ENCODE results near the gene ANKMY1. TPM values are rescaled to one million over a fixed set of nuclear protein-coding genes. Genes with fewer than 3 reads are reported as not detected.

ANKMY1 gene
- total and polyA plus RNA-seq, 3 donors from 2014 or later = 57.3 to 92.5 (median 75.7) TPM

DNA sequence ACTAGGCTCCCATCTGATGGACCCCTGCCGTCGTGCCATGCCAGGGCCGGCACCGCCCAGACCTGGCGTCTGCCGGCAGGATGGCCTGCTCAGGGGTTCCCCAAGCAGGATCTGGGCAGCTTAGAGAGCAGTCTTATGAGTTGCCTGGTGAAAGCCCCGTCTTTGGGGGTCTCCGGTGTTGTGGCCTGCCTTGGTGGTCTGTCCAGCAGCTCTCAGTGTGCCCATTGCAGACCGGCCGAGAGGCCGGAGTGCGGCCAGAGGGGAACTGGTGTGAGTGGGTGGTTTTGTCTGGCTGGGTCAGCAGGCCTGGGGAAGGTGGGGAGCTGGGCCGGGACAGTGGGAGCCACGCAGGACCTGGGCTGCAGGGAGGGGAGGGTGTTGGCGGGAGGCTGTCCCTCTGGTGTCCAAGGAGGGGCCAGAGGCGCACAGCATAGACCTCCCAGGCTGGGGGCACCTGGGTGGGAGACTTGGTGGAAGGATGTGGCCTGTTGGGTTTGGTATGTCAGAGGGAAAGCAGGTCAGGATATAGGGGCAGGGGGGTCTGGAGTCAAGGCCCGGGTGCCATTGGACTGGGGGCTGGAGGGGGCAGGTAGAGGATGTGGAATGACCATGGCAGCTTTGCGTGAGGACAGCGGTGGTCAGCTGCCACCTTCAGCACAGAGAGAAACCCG lies 105.9 kb downstream of the ANKMY1 start:
- WGBS, 2 donors = 26 to 32% methylated on average over 9 to 20 of the region's 20 CpGs
- intact Hi-C loops (cut with DNase I; ENCODE audit: low total_unique reads) = no loop called here
- Histone ChIP-seq H3K27ac (no peak overlapping the region), H3K4me3 (peak overlapping the region; percentile 46 to 55), H3K27me3 (no peaks in the 10 kb centered on the region), H3K36me3 (ENCODE audit: low read depth, missing control alignments) (no peaks in the 10 kb centered on the region), H3K9me3 (no peaks in the 10 kb centered on the region), H3K4me1 (peaks cover 47% of the 10 kb centered on the region)
- no peak for TF ChIP-seq POLR2A (IDR thresholded peaks at IDR 0.05)
- TF ChIP-seq, protein P1, sequence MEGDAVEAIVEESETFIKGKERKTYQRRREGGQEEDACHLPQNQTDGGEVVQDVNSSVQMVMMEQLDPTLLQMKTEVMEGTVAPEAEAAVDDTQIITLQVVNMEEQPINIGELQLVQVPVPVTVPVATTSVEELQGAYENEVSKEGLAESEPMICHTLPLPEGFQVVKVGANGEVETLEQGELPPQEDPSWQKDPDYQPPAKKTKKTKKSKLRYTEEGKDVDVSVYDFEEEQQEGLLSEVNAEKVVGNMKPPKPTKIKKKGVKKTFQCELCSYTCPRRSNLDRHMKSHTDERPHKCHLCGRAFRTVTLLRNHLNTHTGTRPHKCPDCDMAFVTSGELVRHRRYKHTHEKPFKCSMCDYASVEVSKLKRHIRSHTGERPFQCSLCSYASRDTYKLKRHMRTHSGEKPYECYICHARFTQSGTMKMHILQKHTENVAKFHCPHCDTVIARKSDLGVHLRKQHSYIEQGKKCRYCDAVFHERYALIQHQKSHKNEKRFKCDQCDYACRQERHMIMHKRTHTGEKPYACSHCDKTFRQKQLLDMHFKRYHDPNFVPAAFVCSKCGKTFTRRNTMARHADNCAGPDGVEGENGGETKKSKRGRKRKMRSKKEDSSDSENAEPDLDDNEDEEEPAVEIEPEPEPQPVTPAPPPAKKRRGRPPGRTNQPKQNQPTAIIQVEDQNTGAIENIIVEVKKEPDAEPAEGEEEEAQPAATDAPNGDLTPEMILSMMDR (IDR thresholded peaks at IDR 0.05) = no peak
- no peak for DNase-seq

DNA sequence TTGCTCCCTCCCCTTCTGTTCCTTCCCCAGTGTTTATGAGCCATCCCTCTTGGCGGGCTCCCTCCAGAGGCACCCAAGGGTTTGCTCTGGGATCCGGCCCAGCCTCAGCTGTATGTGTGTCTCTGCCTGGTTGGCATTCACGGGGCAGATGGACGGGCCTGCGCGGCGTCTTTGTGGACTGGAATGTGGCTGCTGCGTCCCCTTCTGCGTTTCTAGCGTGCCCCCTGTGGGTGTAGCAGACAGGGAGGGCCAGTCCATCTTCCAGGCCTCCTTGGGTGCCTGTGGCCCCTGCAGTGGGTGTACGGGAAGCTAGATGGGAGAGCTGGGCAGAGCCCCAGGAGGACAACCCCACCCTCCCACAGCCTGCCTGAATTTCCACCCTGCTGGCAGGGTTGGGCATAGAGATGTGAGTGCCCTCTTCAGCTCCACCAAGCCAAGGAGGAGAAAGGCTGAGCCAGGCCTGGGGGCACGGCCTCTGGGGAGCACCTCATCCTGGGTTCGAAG lies 106.6 kb downstream of the ANKMY1 start:
- intact Hi-C loops (cut with DNase I; ENCODE audit: low total_unique reads) = no loop called here
- Histone ChIP-seq H3K4me1 (peaks cover 41% of the 10 kb centered on the region), H3K9me3 (no peaks in the 10 kb centered on the region), H3K36me3 (ENCODE audit: low read depth, missing control alignments) (no peaks in the 10 kb centered on the region), H3K27me3 (no peaks in the 10 kb centered on the region), H3K4me3 (no peak overlapping the region), H3K27ac (no peak overlapping the region)
- DNase-seq = no peak
- TF ChIP-seq, protein P1 (IDR thresholded peaks at IDR 0.05) = peak in 1 of 3 experiments; percentile 3
- no peak for TF ChIP-seq POLR2A (IDR thresholded peaks at IDR 0.05)
- WGBS, 2 donors = 69 to 100% methylated on average over 4 to 13 of the region's 13 CpGs

DNA sequence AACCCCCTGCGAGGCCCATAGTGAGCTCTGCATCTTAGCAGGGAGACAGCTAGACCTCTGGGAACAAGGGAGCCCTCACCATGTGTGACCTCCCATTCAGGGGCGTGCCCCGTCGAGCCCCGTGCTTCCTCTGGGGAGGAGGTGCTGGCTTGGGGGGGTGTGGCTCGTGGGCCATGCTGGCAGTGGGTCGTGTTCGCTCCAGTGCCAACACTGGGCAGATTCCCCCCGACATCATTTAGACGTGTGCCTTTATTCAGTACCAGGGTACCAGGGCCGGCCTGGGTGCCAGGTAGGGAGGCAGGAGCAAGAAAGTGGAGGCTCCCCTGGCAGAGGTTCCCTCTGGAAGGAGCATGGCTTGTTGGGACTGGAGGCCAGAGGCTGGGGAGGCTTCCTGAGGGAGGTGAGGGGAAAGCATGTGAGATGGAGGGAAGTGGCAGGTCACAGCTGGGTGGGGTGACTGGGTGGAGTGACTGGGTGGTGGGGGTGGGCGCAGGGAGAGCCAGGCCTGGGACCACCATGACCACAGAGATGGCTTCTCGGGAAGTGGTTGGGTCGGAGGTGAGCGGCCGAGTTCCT lies 107.2 kb downstream of the ANKMY1 start:
- Histone ChIP-seq H3K27me3 (no peaks in the 10 kb centered on the region), H3K27ac (no peak overlapping the region), H3K4me3 (no peak overlapping the region), H3K9me3 (no peaks in the 10 kb centered on the region), H3K36me3 (ENCODE audit: low read depth, missing control alignments) (no peaks in the 10 kb centered on the region), H3K4me1 (peaks cover 36% of the 10 kb centered on the region)
- no peak for TF ChIP-seq POLR2A (IDR thresholded peaks at IDR 0.05)
- TF ChIP-seq, protein P1 (IDR thresholded peaks at IDR 0.05) = no peak
- intact Hi-C loops (cut with DNase I; ENCODE audit: low total_unique reads) = no loop called here
- 61 to 100% methylated on average over 1 to 16 of the region's 16 CpGs for WGBS, 2 donors
- DNase-seq = no peak

DNA sequence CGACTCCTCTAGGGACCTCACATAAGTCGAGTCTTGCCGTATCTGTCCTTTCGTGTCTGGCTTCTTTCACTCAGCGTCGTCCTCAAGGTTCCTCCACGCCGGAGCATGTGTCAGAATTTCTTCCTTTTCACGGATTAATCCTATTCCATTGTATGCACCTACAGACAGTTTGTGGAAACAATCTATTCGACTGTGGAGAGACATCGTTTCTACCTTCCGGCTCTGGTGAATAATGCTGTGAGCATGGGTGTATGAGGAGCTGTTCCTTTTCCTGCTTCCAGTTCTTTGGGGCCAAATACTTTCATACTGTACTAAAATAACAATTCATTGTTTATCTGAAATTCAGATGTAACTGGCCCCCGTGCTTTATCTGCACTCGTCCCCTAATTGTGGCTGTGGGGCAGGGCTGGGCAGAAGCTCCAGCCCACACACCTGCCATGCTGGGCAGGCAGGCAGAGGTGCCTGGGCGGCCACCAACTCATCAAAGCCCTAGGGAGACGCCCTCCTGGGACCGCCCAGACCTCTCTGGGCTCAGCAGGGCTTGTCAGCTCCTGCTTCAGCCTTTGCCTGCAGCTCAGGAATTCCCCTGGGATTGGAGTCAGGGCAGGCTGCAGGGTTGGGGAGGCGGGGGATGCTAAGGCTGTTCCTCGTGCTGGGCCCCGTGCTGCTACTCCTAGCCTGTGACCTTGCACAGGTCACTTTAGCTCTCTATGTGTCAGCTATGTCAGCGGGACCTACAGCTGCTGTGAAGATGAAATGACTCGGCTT lies 107.8 kb downstream of the ANKMY1 start:
- no peak overlapping the region for H3K27ac ChIP-seq
- no peaks in the 10 kb centered on the region for H3K9me3 ChIP-seq
- H3K27me3 ChIP-seq = no peaks in the 10 kb centered on the region
- intact Hi-C loops (cut with DNase I; ENCODE audit: low total_unique reads) = no loop called here
- DNase-seq = peak; percentile 61
- H3K4me1 ChIP-seq = peaks cover 29% of the 10 kb centered on the region
- WGBS, 2 donors = 59 to 69% methylated on average over 17 to 22 of the region's 22 CpGs
- TF ChIP-seq, protein P1 (IDR thresholded peaks at IDR 0.05) = no peak
- TF ChIP-seq POLR2A (IDR thresholded peaks at IDR 0.05) = no peak
- no peaks in the 10 kb centered on the region for H3K36me3 ChIP-seq (ENCODE audit: low read depth, missing control alignments)
- no peak overlapping the region for H3K4me3 ChIP-seq

Data from testis (tissue), 3 donors.